Omental fat pad (tissue), 4 donors: ENCODE results near the gene ANKRD44. TPM values are rescaled to one million over a fixed set of nuclear protein-coding genes. Genes with fewer than 3 reads are reported as not detected.
"Not testable (repeated sequence)": the region's sequence is repeated elsewhere in the genome, so short reads cannot be mapped to it uniquely, and the experiment has no call there.

Experiments used
- ATAC-seq: fragments of 150-250 bp; one replicate; pipeline ENCODE4 v1.9.1; 2016; ENCODE audit warnings: mild to moderate bottlenecking, moderate library complexity; ENCODE audit not compliant: low FRiP score
- DNase-seq: peaks from one replicate; pipeline ENCODE4 v3.0.0-alpha.2; 2019; ENCODE audit warnings: low spot score
- CTCF ChIP-seq, 3 donors: fragments of 450-650 bp; IDR thresholded peaks; one replicate each; pipeline ENCODE4 v1.5.1; 2016 to 2017; ENCODE audit warnings: antibody characterized with exemption in 3 of 3, mild to moderate bottlenecking in 3 of 3, moderate library complexity in 2 of 3
- total RNA-seq, 4 donors: library from RNA; depleted of rRNA; stranded (reverse); fragments of >200 nt; gene quantifications; one replicate each; pipeline ENCODE4 v1.1.0, GENCODE V29; 2016

The ANKRD44 gene
- total RNA-seq, 4 donors from 2014 or later, result 18.4 to 56.3 (median 30.1) TPM

- no peak for TF ChIP-seq CTCF (IDR thresholded peaks at IDR 0.05)
- ATAC-seq (no peak), DNase-seq (no peak)
Observed at GRCh38 chr2:197241153-197241552, 69.4 kb downstream of the ANKRD44 start.

- ATAC-seq (no peak), DNase-seq (no peak)
Observed at GRCh38 chr2:197240421-197241041, 70.0 kb downstream of the ANKRD44 start.

GRCh38 chr2:197240018-197240417, 70.6 kb downstream of the ANKRD44 start:
- ATAC-seq, DNase-seq: not testable (repeated sequence)

More at GRCh38 chr2:197240421-197241041, 70.0 kb downstream of the ANKRD44 start:
- TF ChIP-seq CTCF (IDR thresholded peaks at IDR 0.05), result no peak

- no peak for DNase-seq
- no peak for ATAC-seq
- no peak for TF ChIP-seq CTCF (IDR thresholded peaks at IDR 0.05)
Observed at GRCh38 chr2:197239434-197239833, 71.1 kb downstream of the ANKRD44 start.

- no peak for TF ChIP-seq CTCF (IDR thresholded peaks at IDR 0.05)
- no peak for ATAC-seq
- DNase-seq, result no peak
Observed at GRCh38 chr2:197238043-197238365, 72.6 kb downstream of the ANKRD44 start.

GRCh38 chr2:197237291-197238042, 73.1 kb downstream of the ANKRD44 start:
- ATAC-seq (no peak), DNase-seq (no peak)
- TF ChIP-seq CTCF (IDR thresholded peaks at IDR 0.05), result no peak

GRCh38 chr2:197236816-197237215, 73.8 kb downstream of the ANKRD44 start:
- ATAC-seq (no peak), DNase-seq (no peak)
- no peak for TF ChIP-seq CTCF (IDR thresholded peaks at IDR 0.05)
